MCF 10A (cell line): ENCODE results near the gene HAUS5. TPM values are rescaled to one million over a fixed set of nuclear protein-coding genes. Genes with fewer than 3 reads are reported as not detected.

Source experiments
- BruUV-seq: library from RNA; stranded (reverse); fragments of 400-500 nt; replicated peaks from 2 replicates; lab custom pipeline; 2021; lab: Mats Ljungman, UMichigan
- CTCF ChIA-PET: fragments of 300-600 bp; sonication (Branson Sonifier 250); formaldehyde crosslinking; extraction: SDS; loops from one replicate; lab custom pipeline; 2021; ENCODE audit warnings: antibody characterized with exemption, inconsistent platforms; lab: Yijun Ruan, JAX
- POLR2A ChIA-PET: fragments of 300-600, 350-650 bp; sonication (Branson Sonifier 250); formaldehyde crosslinking; extraction: SDS; loops from one replicate; lab custom pipeline; 2020; ENCODE audit warnings: antibody characterized with exemption, inconsistent platforms; lab: Yijun Ruan, JAX
- DNase-seq: peaks from one replicate; pipeline ENCODE4 v3.0.0-alpha.2; 2018; ENCODE audit not compliant: unreplicated experiment
- H3K27ac Mint-ChIP-seq: one replicate; pipeline ENCODE4 v1.8.0; 2022; ENCODE audit warnings: mild to moderate bottlenecking, low read depth, mixed read lengths; ENCODE audit not compliant: unreplicated experiment
- H3K27me3 Mint-ChIP-seq: one replicate; pipeline ENCODE4 v1.8.0; 2022; ENCODE audit warnings: mixed read lengths; ENCODE audit not compliant: insufficient read depth, unreplicated experiment
- H3K36me3 Mint-ChIP-seq: one replicate; pipeline ENCODE4 v1.8.0; 2022; ENCODE audit warnings: mild to moderate bottlenecking, moderate library complexity, mixed read lengths; ENCODE audit not compliant: insufficient read depth, unreplicated experiment
- H3K4me1 Mint-ChIP-seq: one replicate; pipeline ENCODE4 v1.8.0; 2022; ENCODE audit warnings: mixed read lengths; ENCODE audit not compliant: insufficient read depth, unreplicated experiment
- H3K4me3 Mint-ChIP-seq: one replicate; pipeline ENCODE4 v1.8.0; 2022; ENCODE audit warnings: mild to moderate bottlenecking, moderate library complexity, mixed read lengths; ENCODE audit not compliant: unreplicated experiment
- H3K9me3 Mint-ChIP-seq: one replicate; pipeline ENCODE4 v1.8.0; 2022; ENCODE audit warnings: mixed read lengths; ENCODE audit not compliant: unreplicated experiment
- intact Hi-C: fragments of 100-400 bp; cut with micrococcal nuclease; formaldehyde crosslinking; loops from 2 replicates; pipeline ENCODE4 v1.14.1; 2022
- total RNA-seq: library from RNA; stranded (reverse); gene quantifications from 2 replicates; pipeline ENCODE4 v1.2.3, GENCODE V29; 2022
- TF ChIP-seq, protein P1 (sequence below): fragments of 200-600 bp; IDR thresholded peaks from one replicate; pipeline ENCODE4 v1.8.0; 2022; ENCODE audit warnings: antibody characterized with exemption, mild to moderate bottlenecking; ENCODE audit not compliant: unreplicated experiment

Gene HAUS5
- total RNA-seq, 1 experiment from 2014 or later: 10.6 TPM

DNA sequence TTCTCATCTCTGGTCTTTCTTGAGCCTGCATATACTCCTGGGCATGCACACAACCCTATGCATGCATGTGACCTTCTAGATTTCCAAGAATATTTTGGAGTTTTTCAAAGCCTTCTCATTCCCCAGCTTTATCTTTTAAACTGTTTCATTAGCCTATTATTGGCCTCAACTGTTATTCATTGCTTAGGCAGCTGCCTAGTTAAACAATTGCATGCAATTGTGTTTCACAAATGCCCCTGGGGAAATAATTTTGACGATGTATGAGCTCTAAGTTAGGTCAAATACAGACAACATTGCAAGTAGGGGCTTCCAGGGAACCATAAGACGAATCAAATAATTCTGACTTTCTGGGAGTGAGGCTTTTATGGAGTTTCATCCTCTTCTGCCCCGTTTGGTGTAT, 51.4 kb downstream of the HAUS5 start:
- Mint-ChIP-seq H3K27me3 (peaks cover under 1% of the 10 kb centered on the region), H3K4me1 (no peaks in the 10 kb centered on the region), H3K36me3 (peaks cover 45% of the 10 kb centered on the region), H3K4me3 (no peak overlapping the region), H3K9me3 (no peaks in the 10 kb centered on the region), H3K27ac (no peak overlapping the region)
- ChIA-PET CTCF (interaction anchor here (1.1 kb wide), 1 partner anchor 191 kb away, joined by 5 read pairs; no protein-coding TSS in a partner anchor), POLR2A (interaction anchor here (0.6 kb wide), 1 partner anchor 350 kb away, joined by 3 read pairs; the partner anchor contains the start of gene ALKBH6)
- TF ChIP-seq, protein P1, sequence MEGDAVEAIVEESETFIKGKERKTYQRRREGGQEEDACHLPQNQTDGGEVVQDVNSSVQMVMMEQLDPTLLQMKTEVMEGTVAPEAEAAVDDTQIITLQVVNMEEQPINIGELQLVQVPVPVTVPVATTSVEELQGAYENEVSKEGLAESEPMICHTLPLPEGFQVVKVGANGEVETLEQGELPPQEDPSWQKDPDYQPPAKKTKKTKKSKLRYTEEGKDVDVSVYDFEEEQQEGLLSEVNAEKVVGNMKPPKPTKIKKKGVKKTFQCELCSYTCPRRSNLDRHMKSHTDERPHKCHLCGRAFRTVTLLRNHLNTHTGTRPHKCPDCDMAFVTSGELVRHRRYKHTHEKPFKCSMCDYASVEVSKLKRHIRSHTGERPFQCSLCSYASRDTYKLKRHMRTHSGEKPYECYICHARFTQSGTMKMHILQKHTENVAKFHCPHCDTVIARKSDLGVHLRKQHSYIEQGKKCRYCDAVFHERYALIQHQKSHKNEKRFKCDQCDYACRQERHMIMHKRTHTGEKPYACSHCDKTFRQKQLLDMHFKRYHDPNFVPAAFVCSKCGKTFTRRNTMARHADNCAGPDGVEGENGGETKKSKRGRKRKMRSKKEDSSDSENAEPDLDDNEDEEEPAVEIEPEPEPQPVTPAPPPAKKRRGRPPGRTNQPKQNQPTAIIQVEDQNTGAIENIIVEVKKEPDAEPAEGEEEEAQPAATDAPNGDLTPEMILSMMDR: no peak
- intact Hi-C loops: no loop called here
- no TSS peak for BruUV-seq
- no peak for DNase-seq

- H3K27me3 Mint-ChIP-seq: peaks cover 12% of the 10 kb centered on the region
- no TSS peak for BruUV-seq
- peaks cover 33% of the 10 kb centered on the region for H3K36me3 Mint-ChIP-seq
- H3K9me3 Mint-ChIP-seq: no peaks in the 10 kb centered on the region
- TF ChIP-seq, protein P1: no peak
- DNase-seq: no peak
- ChIA-PET CTCF (no interaction called here), POLR2A (no interaction called here)
- H3K4me1 Mint-ChIP-seq: no peaks in the 10 kb centered on the region
- no peak overlapping the region for H3K4me3 Mint-ChIP-seq
- no peak overlapping the region for H3K27ac Mint-ChIP-seq
- intact Hi-C loops: no loop called here
Observed at GRCh38 chr19:35665157-35665556, 52.6 kb downstream of the HAUS5 start.

- no peak for DNase-seq
- intact Hi-C loops: no loop called here
- no peaks in the 10 kb centered on the region for H3K9me3 Mint-ChIP-seq
- TF ChIP-seq, protein P1: no peak
- H3K27me3 Mint-ChIP-seq: peaks cover 16% of the 10 kb centered on the region
- no TSS peak for BruUV-seq
- H3K4me1 Mint-ChIP-seq: no peaks in the 10 kb centered on the region
- no peak overlapping the region for H3K27ac Mint-ChIP-seq
- H3K36me3 Mint-ChIP-seq: peaks cover 29% of the 10 kb centered on the region
- ChIA-PET POLR2A (no interaction called here), CTCF (no interaction called here)
- H3K4me3 Mint-ChIP-seq: no peak overlapping the region
Observed at GRCh38 chr19:35665604-35666003, 53.1 kb downstream of the HAUS5 start.

GRCh38 chr19:35666251-35666913, 53.8 kb downstream of the HAUS5 start, which contains the start of gene UPK1A:
Gene UPK1A, plus strand, starts transcription at chr19:35666517. Its CDS starts 296 bp downstream, at chr19:35666813.
- no TSS peak for BruUV-seq
- intact Hi-C loops: no loop called here
- CTCF ChIA-PET: interaction anchor here (0.5 to 1.5 kb wide), 3 partner anchors 27 to 168 kb away, joined by 3 to 6 read pairs (median 4); no protein-coding TSS in a partner anchor
- Mint-ChIP-seq H3K4me1 (no peaks in the 10 kb centered on the region), H3K4me3 (no peak within 1 kb of the TSS), H3K27me3 (peaks cover 24% of the 10 kb centered on the region), H3K36me3 (peaks cover 21% of the 10 kb centered on the region), H3K9me3 (no peaks in the 10 kb centered on the region), H3K27ac (no peak within 1 kb of the TSS)
- no peak for DNase-seq
- TF ChIP-seq, protein P1: no peak
- POLR2A ChIA-PET: interaction anchor here (0.6 to 1.4 kb wide), 3 partner anchors 22 to 104 kb away, joined by 3 to 5 read pairs (median 3); partner anchors contain the start of gene HAUS5
